ENCODE measurements around the gene MAZ. TPM values are rescaled to one million over a fixed set of nuclear protein-coding genes. Genes with fewer than 3 reads are reported as not detected.
"Not testable (repeated sequence)": the region's sequence is repeated elsewhere in the genome, so short reads cannot be mapped to it uniquely, and the experiment has no call there.

Gene MAZ
- total RNA-seq, 1 experiment from 2014 or later, result 182 TPM

DNA sequence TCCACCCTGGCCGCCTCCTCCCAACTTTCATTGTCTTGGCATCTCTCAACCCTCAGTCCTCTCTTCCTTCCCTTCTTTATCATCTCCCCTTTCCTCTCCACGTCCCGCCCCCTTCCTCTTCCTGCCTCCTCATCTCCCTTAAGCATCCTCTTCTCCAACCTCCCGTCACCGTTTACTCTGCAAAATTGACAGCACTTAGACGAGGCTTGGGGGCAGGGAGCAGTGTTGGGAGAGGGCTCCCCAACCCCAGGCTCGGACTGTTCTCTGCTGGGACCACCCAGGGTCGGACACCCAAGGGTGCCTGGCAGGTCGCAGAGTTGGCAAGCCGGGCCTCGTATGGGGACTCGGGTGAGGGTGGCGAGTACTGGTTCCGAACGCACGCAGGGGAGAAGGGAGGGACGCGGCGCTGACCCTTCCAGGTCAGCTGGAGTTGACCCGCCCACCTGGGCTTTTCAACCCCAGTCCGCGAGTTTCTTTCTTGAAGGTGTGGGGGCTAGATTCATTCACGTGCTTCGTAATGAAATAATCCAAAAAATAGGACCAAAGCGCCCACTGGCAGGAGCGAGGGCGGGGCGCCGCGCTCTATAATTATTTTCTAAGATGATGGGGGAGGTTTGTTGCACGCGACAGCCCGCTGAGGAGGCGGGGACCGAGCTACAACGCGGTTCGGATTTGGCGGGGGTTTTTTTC, 8.8 kb downstream of the MAZ start:
- in situ Hi-C loops (cut with HindIII; ENCODE audit: low pct_unique_long_range_greater_than_20kb, low sequenced_read_pairs), result no loop called here
- no peak for DNase-seq (ENCODE audit: low read depth, low spot score)

DNA sequence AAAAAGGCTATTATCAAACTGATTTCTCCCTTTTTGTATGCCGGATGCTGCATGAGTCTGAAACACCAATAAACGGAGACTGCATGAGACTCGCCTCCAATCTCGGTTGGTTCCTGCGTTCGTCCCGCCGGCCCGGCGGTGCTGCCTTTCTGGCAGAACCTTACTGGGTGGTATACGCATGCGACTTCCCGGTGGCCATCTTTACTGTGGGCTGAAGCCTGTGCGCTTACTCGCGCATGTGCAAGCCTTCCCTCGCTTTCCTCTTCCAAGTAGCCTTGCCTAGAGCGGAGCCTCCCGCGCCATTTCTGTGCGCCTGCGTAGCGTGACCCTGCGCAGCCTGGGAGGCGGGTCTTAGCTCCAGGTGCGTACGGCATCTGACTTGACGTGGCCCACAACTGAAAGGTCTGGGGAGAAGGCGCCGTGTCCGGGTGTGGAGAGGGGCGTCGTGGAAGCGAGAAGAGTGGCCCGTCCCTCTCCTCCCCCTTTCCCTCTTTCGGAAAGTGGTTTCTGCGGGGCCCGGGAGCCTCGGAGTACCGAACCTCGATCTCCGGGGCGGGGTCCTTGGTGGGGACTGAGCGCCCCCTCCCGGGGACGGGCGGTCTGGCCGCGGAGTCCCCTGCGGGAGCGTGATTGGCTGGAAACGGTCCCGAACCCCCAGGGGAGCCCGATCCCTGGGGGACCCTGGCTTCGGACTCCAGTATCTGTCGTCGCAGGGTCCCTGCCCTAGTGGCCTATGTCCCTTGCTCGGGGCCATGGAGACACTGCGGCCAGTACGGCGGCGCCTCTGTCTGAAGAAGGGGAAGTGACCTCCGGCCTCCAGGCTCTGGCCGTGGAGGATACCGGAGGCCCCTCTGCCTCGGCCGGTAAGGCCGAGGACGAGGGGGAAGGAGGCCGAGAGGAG, 9.7 kb downstream of the MAZ start, which contains the start of gene PAGR1:
Gene PAGR1, plus strand, starts transcription at position 360 of the 901 bp plus-strand sequence. Its CDS starts 374 bp downstream, at position 734.
- in situ Hi-C loops (cut with HindIII; ENCODE audit: low pct_unique_long_range_greater_than_20kb, low sequenced_read_pairs), result no loop called here
- peak; percentile 98 for DNase-seq (ENCODE audit: low read depth, low spot score)

DNA sequence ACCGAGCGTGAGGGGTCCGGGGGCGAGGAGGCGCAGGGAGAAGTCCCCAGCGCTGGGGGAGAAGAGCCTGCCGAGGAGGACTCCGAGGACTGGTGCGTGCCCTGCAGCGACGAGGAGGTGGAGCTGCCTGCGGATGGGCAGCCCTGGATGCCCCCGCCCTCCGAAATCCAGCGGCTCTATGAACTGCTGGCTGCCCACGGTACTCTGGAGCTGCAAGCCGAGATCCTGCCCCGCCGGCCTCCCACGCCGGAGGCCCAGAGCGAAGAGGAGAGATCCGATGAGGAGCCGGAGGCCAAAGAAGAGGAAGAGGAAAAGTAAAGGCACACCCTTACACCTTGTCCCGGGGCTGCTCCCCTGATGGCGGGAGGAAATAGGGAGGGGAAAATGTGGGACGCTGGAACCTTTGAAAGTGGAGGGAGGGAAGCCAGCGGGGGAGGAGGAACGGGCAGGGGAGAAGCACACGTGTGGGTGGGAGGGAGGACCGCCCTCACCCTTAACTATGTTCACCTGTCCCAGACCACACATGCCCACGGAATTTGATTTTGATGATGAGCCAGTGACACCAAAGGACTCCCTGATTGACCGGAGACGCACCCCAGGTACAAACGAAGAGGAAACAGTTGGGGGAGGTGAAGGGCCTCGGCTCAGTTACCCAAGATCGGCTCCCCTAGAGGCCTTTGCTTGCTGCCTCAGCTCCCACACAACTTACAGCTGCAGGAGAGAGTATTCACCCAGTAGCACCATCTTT, 10.5 kb downstream of the MAZ start:
- in situ Hi-C loops (cut with HindIII; ENCODE audit: low pct_unique_long_range_greater_than_20kb, low sequenced_read_pairs), result no loop called here
- peak; percentile 59 for DNase-seq (ENCODE audit: low read depth, low spot score)

DNA sequence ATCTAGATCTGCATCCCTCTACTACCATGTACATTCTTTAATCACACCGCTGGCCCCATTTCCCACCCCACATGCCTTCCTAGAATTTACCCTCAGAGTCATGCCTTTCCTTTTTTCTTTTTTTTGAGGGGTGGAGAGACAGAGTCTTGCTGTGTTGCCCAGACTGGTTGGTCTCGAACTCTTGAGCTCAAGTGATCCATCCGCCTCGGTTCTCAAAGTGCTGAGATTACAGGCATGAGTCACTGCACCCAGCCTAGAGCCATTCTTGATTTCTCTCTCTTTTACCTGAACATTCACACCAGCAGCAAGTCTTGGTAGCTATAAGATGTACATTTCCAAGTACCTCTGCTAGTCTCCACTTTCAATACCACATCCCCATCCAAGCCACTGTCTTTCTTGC, 11.8 kb downstream of the MAZ start:
- no peak for DNase-seq (ENCODE audit: low read depth, low spot score)
- in situ Hi-C loops (cut with HindIII; ENCODE audit: low pct_unique_long_range_greater_than_20kb, low sequenced_read_pairs), result no loop called here

DNA sequence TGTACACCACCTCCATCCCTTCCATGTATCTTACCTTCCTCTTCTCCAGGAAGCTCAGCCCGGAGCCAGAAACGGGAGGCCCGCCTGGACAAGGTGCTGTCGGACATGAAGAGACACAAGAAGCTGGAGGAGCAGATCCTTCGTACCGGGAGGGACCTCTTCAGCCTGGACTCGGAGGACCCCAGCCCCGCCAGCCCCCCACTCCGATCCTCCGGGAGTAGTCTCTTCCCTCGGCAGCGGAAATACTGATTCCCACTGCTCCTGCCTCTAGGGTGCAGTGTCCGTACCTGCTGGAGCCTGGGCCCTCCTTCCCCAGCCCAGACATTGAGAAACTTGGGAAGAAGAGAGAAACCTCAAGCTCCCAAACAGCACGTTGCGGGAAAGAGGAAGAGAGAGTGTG, 13.2 kb downstream of the MAZ start:
- DNase-seq (ENCODE audit: low read depth, low spot score), result no peak
- in situ Hi-C loops (cut with HindIII; ENCODE audit: low pct_unique_long_range_greater_than_20kb, low sequenced_read_pairs), result no loop called here

DNA sequence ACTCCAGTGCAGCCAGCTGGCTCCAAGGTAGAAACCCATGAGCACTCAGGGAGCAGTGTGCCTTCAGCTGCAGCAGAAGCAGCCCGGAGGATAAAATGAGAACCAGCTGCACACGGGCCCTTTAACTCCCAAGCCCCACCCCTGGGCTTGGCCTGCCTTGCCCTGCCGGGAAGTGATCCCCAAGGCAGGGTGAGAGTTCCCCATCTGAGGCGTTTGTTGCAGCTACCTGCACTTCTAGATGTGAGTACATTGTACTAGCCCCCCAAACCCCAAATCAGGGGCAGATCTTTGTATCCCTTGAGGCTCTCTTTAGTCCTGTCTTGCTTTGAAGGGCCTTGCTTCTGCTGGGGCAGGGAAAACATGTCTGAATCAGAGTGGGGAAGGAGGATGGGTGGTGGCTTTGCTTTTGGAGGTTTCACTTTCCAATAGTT, 14.0 kb downstream of the MAZ start, which contains the start of gene MVP:
Gene MVP, plus strand, starts transcription at position 192 of the 431 bp plus-strand sequence. CDS start 10,088 bp downstream, outside the sequence.
- DNase-seq (ENCODE audit: low read depth, low spot score), result peak; percentile 49
- in situ Hi-C loops (cut with HindIII; ENCODE audit: low pct_unique_long_range_greater_than_20kb, low sequenced_read_pairs), result no loop called here

DNA sequence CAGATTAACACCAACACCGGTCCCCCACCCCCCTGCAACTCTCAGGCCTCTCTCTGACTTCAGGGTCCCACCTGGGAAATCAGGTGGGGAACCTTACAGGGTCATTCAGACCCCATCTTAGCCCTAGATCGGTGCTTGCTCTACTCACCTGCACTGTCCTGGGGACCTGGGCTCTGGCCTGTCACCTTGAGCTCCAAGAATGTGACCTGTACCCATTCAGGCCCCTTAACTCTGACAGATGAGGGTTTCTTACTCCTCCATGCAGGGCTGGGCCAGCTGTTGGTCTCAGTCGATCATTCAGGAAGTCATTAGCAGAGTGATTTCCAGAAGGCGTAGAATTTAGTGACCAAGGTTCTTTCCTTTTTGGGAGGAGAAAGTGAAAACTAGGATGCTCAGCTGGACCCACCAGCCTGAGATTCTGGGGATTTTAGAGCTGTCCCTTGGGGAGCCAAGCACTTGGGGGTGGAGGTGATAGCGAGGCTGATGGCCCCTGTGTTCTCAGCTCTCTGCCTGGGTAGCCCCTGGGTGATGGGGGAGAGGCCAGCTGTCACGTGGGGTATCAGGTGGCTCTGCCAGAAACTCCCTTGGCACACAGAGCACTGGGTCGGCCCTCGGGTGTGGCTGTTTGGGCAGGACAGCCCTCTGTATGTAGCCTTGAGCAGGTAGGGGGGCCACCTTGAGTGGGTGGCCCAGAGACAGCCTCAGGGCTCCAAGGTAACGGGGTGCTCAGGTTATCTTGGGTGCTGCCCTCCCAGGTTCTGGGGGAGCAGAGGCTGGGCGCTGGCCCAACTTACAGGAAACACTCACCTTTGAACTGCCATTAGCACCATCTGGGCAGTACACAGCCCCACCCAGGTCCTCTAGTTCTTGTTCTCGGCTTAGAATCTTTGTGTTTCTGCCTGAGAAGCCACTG, 14.7 kb downstream of the MAZ start:
- in situ Hi-C loops (cut with HindIII; ENCODE audit: low pct_unique_long_range_greater_than_20kb, low sequenced_read_pairs), result no loop called here
- DNase-seq (ENCODE audit: low read depth, low spot score), result no peak

DNA sequence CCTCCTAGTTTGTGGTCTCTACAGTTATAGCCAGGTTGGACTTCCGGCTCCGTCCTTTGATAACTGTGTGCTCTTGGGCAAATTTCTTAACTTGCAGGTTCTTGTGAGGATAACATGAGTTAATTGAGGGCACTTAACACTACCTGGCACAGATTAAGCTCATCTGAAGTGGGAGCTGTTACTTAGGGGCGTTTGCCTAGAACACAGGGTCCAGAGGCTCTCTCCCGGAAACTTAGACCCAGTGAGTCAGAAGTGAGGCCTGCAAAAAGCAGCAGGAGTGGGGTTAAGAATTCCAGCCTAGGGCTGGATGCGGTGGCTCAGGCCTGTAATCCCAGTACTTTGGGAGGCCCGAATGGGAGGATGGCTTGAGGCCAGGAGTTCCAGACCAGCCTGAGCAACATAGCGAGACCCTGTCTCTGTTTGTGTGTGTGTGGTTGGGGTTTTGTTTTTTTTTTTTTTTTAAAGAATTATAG, 15.3 kb downstream of the MAZ start:
- DNase-seq (ENCODE audit: low read depth, low spot score), result no peak
- in situ Hi-C loops (cut with HindIII; ENCODE audit: low pct_unique_long_range_greater_than_20kb, low sequenced_read_pairs), result no loop called here

DNA sequence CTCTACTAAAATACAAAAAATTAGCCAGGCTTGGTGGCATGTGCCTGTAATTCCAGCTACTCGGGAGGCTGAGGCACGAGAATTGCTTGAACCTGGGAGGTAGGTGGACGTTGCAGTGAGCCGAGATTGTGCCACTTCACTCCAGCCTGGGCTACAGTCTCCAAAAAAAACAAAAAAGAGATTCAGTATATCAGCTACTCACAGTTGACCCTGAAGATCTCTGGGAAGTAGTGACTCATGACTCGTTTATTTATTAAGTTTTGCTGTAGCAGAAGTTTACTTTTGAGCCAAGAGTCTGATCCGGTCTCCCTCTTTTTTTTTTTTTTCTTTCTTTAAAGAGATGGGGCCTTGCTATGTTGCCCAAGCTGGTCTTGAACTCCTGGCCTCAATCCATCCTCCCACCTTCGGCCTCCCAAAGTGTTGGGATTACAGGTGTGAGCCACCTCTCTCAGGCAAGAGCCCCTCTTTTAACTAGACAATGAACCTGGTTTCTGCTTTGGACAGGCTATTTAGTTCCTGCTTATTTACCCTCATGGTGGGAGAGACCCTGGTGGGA, 18.3 kb downstream of the MAZ start:
- in situ Hi-C loops (cut with HindIII; ENCODE audit: low pct_unique_long_range_greater_than_20kb, low sequenced_read_pairs), result no loop called here
- DNase-seq (ENCODE audit: low read depth, low spot score), result no peak

DNA sequence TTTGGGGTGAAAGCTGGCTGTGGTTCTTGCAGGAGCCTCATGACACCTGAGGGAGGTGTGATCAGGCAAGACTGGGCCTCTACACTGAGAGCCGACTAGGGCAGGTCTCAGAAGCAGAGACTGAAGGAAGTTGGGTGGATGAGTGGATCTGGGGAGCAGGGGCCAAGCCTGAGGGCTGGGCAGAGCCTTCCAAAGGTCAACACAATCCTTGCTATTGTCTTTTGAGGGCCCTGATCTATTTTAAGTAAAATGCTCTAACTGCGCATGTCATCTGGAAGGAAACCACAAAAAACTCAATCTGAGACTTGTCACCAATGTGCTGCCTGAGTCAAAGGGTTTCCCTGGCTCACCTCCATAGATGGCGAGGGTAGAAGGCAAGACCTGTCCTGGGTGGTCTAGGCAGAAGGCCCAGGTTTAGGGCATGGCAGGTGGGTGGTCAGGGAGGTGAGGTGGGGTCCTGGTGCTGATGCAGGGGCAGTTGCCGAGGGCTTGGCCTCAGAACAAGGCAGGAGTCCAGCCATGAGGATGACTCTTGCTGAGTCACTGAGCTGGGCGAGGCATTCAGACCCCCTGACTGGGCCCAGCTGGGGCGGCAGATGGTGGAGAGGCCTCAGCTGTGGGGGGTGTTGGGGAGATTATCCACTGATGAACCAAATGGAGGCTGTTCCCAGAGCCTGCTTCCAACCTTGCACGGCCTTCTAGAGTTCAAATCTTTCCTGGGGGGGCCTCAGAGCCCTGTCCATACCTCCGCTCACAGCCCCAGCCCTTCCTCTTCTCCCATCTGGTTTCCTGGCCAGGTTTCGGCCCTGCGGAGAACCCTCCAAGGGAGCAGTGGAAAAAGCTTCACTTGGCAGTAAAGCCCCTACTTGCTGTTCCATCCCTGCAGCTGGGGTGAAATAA, 19.1 kb downstream of the MAZ start:
- DNase-seq (ENCODE audit: low read depth, low spot score), result no peak
- in situ Hi-C loops (cut with HindIII; ENCODE audit: low pct_unique_long_range_greater_than_20kb, low sequenced_read_pairs), result no loop called here

DNA sequence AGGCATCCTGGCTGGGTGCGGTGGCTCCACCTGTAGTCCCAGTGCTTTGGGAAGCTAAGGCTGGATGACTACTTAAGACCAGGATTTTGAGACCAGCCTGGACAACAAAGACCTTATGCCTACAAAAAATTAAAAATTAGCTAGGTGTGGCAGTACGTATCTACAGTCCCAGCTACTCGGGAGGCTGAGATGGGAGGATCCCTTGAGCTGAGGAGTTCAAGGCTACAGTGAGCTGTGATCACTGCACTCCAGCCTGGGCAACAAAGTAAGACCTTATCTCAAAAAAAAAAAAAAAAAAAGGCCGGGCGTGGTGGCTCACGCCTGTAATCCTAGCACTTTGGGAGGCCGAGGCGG, 20.0 kb downstream of the MAZ start:
- no peak for DNase-seq (ENCODE audit: low read depth, low spot score)
- in situ Hi-C loops (cut with HindIII; ENCODE audit: low pct_unique_long_range_greater_than_20kb, low sequenced_read_pairs), result no loop called here

DNA sequence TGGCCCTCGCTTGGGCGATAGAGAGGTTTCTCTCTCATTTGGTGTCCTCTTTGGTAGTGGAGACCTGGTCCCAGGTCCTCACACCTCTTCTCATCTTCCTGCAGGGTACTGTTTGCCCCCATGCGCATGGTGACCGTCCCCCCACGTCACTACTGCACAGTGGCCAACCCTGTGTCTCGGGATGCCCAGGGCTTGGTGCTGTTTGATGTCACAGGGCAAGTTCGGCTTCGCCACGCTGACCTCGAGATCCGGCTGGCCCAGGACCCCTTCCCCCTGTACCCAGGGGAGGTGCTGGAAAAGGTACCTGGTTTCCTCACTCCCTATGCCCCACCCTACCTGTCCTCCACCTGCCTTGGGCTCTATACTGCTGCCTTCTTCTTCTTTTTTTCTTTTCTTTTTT, 24.4 kb downstream of the MAZ start:
- DNase-seq (ENCODE audit: low read depth, low spot score), result no peak
- in situ Hi-C loops (cut with HindIII; ENCODE audit: low pct_unique_long_range_greater_than_20kb, low sequenced_read_pairs), result no loop called here

DNA sequence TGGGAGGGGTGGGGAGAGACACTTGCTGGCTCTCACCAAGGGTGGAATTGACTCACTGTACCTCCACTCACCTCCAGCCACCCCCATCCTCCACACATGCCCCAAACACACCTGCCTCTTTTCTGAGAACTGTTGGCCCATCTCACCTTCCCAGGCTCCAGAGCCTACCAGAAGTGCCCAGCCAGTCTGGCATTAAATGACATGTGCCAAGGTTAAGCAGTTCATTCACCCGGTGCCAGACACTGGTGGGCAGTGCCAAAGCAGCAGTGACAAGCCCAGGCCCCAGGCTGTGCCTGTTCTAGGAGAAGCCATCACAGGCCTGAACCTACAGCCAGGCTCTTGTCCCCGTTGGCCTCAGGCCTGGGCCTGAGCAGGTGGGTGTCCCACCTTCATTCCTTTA, 25.2 kb downstream of the MAZ start:
- no peak for DNase-seq (ENCODE audit: low read depth, low spot score)
- in situ Hi-C loops (cut with HindIII; ENCODE audit: low pct_unique_long_range_greater_than_20kb, low sequenced_read_pairs), result no loop called here

DNA sequence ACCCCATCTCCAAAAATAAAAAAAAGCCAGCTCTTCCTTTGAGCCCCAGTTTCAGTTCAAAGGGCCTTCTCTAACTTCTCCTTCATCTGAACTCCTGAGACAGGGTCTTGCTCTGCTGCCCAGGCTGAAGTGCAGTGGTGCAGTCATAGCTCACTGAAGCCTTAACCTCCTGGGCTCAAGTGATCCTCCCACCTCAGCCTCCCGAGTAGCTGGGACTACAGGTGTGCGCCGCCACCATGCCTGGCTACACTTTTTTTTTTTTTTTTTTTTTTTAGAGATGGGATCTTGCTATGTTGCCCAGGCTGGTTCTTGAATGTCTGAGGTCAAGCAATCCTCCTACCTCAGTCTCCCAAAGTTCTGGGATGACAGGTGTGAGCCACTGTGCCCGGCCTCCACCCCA, 26.9 kb downstream of the MAZ start:
- DNase-seq (ENCODE audit: low read depth, low spot score); in situ Hi-C loops (cut with HindIII; ENCODE audit: low pct_unique_long_range_greater_than_20kb, low sequenced_read_pairs): not testable (repeated sequence)

DNA sequence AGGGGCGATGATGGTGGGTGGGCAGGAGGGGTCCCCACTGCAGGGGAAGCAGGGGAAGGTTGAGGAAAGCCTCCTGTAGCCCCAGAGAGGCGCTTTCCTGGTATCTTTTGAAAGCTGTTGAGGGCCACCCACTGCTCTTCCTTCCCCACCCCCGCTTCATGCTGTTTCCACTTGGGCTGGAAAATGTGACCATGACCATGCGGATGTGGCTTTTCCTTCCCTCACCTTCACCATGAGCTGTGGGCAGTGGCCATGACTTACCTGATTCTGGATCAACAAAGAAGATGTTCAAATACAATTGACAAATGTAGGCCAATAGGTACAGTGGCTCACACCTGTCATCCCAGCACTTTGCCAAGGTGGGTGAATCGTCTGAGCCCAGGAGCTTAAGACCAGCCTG, 27.8 kb downstream of the MAZ start:
- DNase-seq (ENCODE audit: low read depth, low spot score), result no peak
- in situ Hi-C loops (cut with HindIII; ENCODE audit: low pct_unique_long_range_greater_than_20kb, low sequenced_read_pairs), result no loop called here

DNA sequence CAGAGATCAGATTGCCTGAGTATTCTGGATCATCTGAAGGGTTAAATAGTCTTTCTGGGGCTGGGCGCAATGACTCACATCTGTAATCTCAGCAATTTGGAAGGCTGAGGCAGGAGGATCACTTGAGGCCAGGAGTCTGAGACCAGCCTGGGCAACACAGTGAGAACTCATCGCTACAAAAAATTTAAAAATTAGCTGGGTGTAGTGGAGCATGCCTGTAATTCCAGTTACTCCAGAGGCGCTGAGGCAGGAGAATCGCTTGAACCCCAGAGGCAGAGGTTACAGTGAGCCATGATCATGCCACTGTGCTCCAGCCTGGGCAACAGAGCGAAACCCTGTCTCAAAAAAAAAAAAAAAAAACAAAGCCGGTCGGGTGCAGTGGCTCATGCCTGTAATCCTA, 29.6 kb downstream of the MAZ start:
- in situ Hi-C loops (cut with HindIII; ENCODE audit: low pct_unique_long_range_greater_than_20kb, low sequenced_read_pairs), result no loop called here
- no peak for DNase-seq (ENCODE audit: low read depth, low spot score)

Data from SK-MEL-5 (cell line).